Heart left ventricle (tissue), 16 donors: Measurements from ENCODE around the gene ESR2. TPM values are rescaled to one million over a fixed set of nuclear protein-coding genes. Genes with fewer than 3 reads are reported as not detected.
"Not testable (repeated sequence)": the region's sequence is repeated elsewhere in the genome, so short reads cannot be mapped to it uniquely, and the experiment has no call there.

ENCODE experiments used
- ATAC-seq, 4 donors: fragments of 200-7000 bp; cut with Tn5 transposase; one replicate each; pipeline ENCODE4 v1.9.1; 2020 to 2022; ENCODE audit warnings: moderate library complexity in 4 of 4, mild to moderate bottlenecking in 3 of 4, moderate number of reproducible peaks in 1 of 4
- DNase-seq, 5 donors: peaks; one replicate each; pipeline ENCODE4 v3.0.0-alpha.2; 2020
- H3K27ac ChIP-seq, 12 donors: fragments of 200-600 bp; sonication (generic) in 4 of 12; one replicate each; pipeline versions ENCODE4 v1.5.0 to v1.8.0; 2016 to 2022; ENCODE audit warnings: mild to moderate bottlenecking in 2 of 12
- H3K27me3 ChIP-seq, 9 donors: fragments of 200-600 bp; sonication (generic) in 2 of 9; one replicate each; pipeline versions ENCODE4 v1.5.1 to v1.8.0; 2016 to 2022; ENCODE audit warnings: mild to moderate bottlenecking in 3 of 9
- H3K36me3 ChIP-seq, 9 donors: fragments of 200-600 bp; sonication (generic) in 2 of 9; one replicate each; pipeline versions ENCODE4 v1.5.0 to v1.8.0; 2018 to 2022; ENCODE audit warnings: mild to moderate bottlenecking in 2 of 9
- H3K4me1 ChIP-seq, 12 donors: fragments of 200-600 bp; sonication (generic) in 4 of 12; one replicate each; pipeline versions ENCODE4 v1.5.0 to v1.8.0; 2016 to 2022; ENCODE audit warnings: mild to moderate bottlenecking in 3 of 12
- H3K4me3 ChIP-seq, 12 donors: fragments of 200-600 bp; sonication (generic) in 4 of 12; one replicate each; pipeline versions ENCODE4 v1.5.0 to v1.8.0; 2017 to 2022; ENCODE audit warnings: mild to moderate bottlenecking in 9 of 12, moderate library complexity in 4 of 12
- H3K9me3 ChIP-seq, 12 donors: fragments of 200-600 bp; sonication (generic) in 4 of 12; one replicate each; pipeline versions ENCODE4 v1.5.0 to v1.8.0; 2016 to 2022; ENCODE audit warnings: mild to moderate bottlenecking in 1 of 12
- CTCF ChIP-seq, 12 donors: fragments of 200-600 bp; sonication (generic) in 4 of 12; IDR thresholded peaks; one replicate each; pipeline versions ENCODE4 v1.5.0 to v1.8.0; 2018 to 2022; ENCODE audit warnings: antibody characterized with exemption in 12 of 12, mild to moderate bottlenecking in 5 of 12
- POLR2A ChIP-seq, 2 donors: fragments of 450-650 bp; IDR thresholded peaks; one replicate each; pipeline ENCODE4 v1.6.1; 2017; ENCODE audit warnings: antibody characterized with exemption in 2 of 2, mild to moderate bottlenecking in 2 of 2, moderate library complexity in 2 of 2
- WGBS, 4 donors: extraction: QIAGEN DNeasy Blood & Tissue Kit in 2 of 4; methylation state at CpG; one replicate each; pipeline versions ENCODE4 v1.1.5 to v1.1.7; 2013 to 2018; 5-methylcytosine and 5-hydroxymethylcytosine counted together
- intact Hi-C, 10 donors: fragments of 100-400 bp; cut with DNase I; formaldehyde crosslinking; loops; one replicate each; pipeline versions ENCODE4 v1.11.1 to v1.14.2; 2022
- polyA plus RNA-seq, 2 donors: library from polyadenylated mRNA; stranded (reverse); fragments of 200-250 nt; gene quantifications; one replicate each; pipeline ENCODE4 v1.2.3, GENCODE V29; 2013
- total RNA-seq, 9 donors: library from RNA; depleted of rRNA in 2 of 9; stranded (reverse); fragments of >200 nt in 2 of 9; fragmentation: NEBNext Ultra II Directional in 3 of 9; extraction: Animal tissue kit (Norgen Biotek cat#: 25700) in 3 of 9; gene quantifications; one replicate each; pipeline versions ENCODE4 v1.1.0 to v1.2.4, GENCODE V29; 2016 to 2023
- donor health status: ischemic (EF 13 %, LVEDD 7.1; RV severe dilation, severe dysfunction).
- donor health status: healthy with polysubstance abuse.
- donor health status: DM: no; HTN: yes; CAD: no.
- donor health status: DM: no; HTN: no; CAD: no.
- donor health status: ischemic (EF 25% LVEDD 6.9; RV normal size, moderate dysfunction).
- donor health status: ischemic (EF 25% LVEDD 5.7; RV mildly dilated, moderate dysfunction).
- donor health status: healthy.
- donor health status: DM: yes; HTN: yes; CAD: no.
- donor health status: ischemic (EF 35%, LVEDD 5.7; RV mildly dilated, moderate dysfunction).
- donor health status: nonischemic (EF 11% LVEDD 7.7; RV severe dilation, severe dysfunction).
- donor health status: DM: yes; HTN: yes; CAD: no.
- donor health status: PGD.
- donor health status: ischemic (EF 29% LVEDD 5.4; RV normal size, mild dysfunction).
- donor health status: nonischemic (EF 23%, LVEDD 6.1; RV moderate dilation, normal function).

ESR2 gene
- total and polyA plus RNA-seq, 11 donors: 0.15 to 1.7 (median 0.61) TPM

- H3K4me3 ChIP-seq: no peak overlapping the region
- ATAC-seq (no peak), DNase-seq (no peak)
- peaks cover 0 to 56% (median 26%) of the 10 kb centered on the region in 9 donors for H3K36me3 ChIP-seq
- H3K27me3 ChIP-seq: no peaks in the 10 kb centered on the region
- no peak overlapping the region for H3K27ac ChIP-seq
- peaks cover 0 to 6% (median 0%) of the 10 kb centered on the region in 12 donors for H3K4me1 ChIP-seq
- no peak for TF ChIP-seq POLR2A (IDR thresholded peaks at IDR 0.05)
- intact Hi-C loops: loop anchor here in 1 of 10 donors (10.0 kb wide), 1 partner anchor 250 kb away; the partner anchor contains the start of gene ESR2
- WGBS, 4 donors: 84 to 93% (median 87%) methylated on average over 2 of the region's 2 CpGs
- peaks cover 0 to 18% (median 0%) of the 10 kb centered on the region in 12 donors for H3K9me3 ChIP-seq
These were observed 249.1 kb downstream of the ESR2 start for GRCh38 chr14:64045091-64045490.

- Histone ChIP-seq H3K36me3 (peaks cover 0 to 38% (median 11%) of the 10 kb centered on the region in 9 donors), H3K9me3 (peaks cover 0 to 18% (median 0%) of the 10 kb centered on the region in 12 donors)
- ATAC-seq, H3K27ac ChIP-seq, H3K4me3 ChIP-seq, H3K4me1 ChIP-seq, H3K27me3 ChIP-seq, DNase-seq: not testable (repeated sequence)
- 94 to 99% (median 98%) methylated on average over 6 of the region's 6 CpGs for WGBS, 4 donors
- intact Hi-C loops: loop anchor here in 3 of 10 donors (2.0 to 10.0 kb wide), 3 partner anchors 252 to 260 kb away; partner anchors contain the start of gene ESR2 (in 1 of the 3)
These were observed 250.9 kb downstream of the ESR2 start for GRCh38 chr14:64043296-64043695.

- Histone ChIP-seq H3K4me1 (peaks cover 0 to 6% (median 0%) of the 10 kb centered on the region in 12 donors), H3K36me3 (peaks cover 0 to 26% (median 0%) of the 10 kb centered on the region in 9 donors), H3K27me3 (no peaks in the 10 kb centered on the region), H3K27ac (no peak overlapping the region), H3K9me3 (peaks cover 0 to 18% (median 0%) of the 10 kb centered on the region in 12 donors), H3K4me3 (no peak overlapping the region)
- intact Hi-C loops: loop anchor here in 2 of 10 donors (5.0 to 10.0 kb wide), 2 partner anchors 255 to 262 kb away; partner anchors contain the start of gene ESR2 (in 1 of the 2)
- 77 to 92% (median 85%) methylated on average over 2 of the region's 2 CpGs for WGBS, 4 donors
- DNase-seq (no peak), ATAC-seq (no peak)
- no peak for TF ChIP-seq POLR2A (IDR thresholded peaks at IDR 0.05)
- TF ChIP-seq CTCF (IDR thresholded peaks at IDR 0.05): peak in 6 of 12 donors; percentile 10 to 34 (median 30)
These were observed 254.1 kb downstream of the ESR2 start for GRCh38 chr14:64040044-64040443.

GRCh38 chr14:64038841-64039542 is 255.2 kb downstream of the ESR2 start:
- intact Hi-C loops: loop anchor here in 1 of 10 donors (10.0 kb wide), 1 partner anchor 256 kb away; the partner anchor contains the start of gene ESR2
- Histone ChIP-seq H3K9me3 (peaks cover 0 to 18% (median 0%) of the 10 kb centered on the region in 12 donors), H3K27me3 (no peaks in the 10 kb centered on the region), H3K4me1 (peaks cover 0 to 6% (median 0%) of the 10 kb centered on the region in 12 donors), H3K27ac (no peak overlapping the region), H3K36me3 (peaks cover 0 to 26% (median 4%) of the 10 kb centered on the region in 9 donors), H3K4me3 (no peak overlapping the region)
- no peak for TF ChIP-seq CTCF (IDR thresholded peaks at IDR 0.05)
- no peak for TF ChIP-seq POLR2A (IDR thresholded peaks at IDR 0.05)
- DNase-seq (no peak), ATAC-seq (no peak)
- 92 to 97% (median 95%) methylated on average over 4 to 5 of the region's 5 CpGs for WGBS, 4 donors

- H3K4me3 ChIP-seq, DNase-seq, H3K27me3 ChIP-seq, ATAC-seq, H3K4me1 ChIP-seq, H3K27ac ChIP-seq: not testable (repeated sequence)
- H3K9me3 ChIP-seq: peaks cover 0 to 10% (median 0%) of the 10 kb centered on the region in 12 donors
- WGBS, 4 donors: 97 to 99% (median 98%) methylated on average over 28 to 66 of the region's 66 CpGs
- intact Hi-C loops: loop anchor here in 1 of 10 donors (10.0 kb wide), 1 partner anchor 257 kb away; the partner anchor contains the start of gene ESR2
- H3K36me3 ChIP-seq: peaks cover 0 to 33% (median 4%) of the 10 kb centered on the region in 9 donors
These were observed 256.1 kb downstream of the ESR2 start for GRCh38 chr14:64037869-64038745.
